ENCODE data around the gene HEXA.
A peak's percentile ranks its signal among the peaks of the same experiment; 100 is the strongest.
"Not testable (repeated sequence)": the region's sequence is repeated elsewhere in the genome, so short reads cannot be mapped to it uniquely, and the experiment has no call there.

Gene HEXA

DNA sequence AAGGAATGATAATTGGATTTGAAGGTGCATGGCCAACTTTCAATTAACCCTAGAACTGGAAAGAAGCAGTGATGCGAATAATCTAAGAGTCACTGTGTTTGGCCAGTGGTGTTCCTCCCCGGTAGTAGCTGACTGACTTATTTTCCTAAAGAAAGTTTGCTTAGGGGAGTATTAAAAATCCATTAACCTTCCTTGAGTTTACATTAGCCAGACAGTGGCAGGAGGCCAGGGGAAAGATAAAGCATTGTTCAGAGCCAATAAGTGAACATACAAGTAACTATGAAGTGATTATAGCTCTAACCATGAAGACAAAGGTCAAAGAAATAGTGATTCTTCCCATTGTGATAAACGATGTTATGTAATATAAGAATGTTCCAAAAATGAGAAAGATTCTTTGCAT lies 13.4 kb upstream of the HEXA start:
- DNase-seq (ENCODE audit: low read depth) = no peak
- H3K4me3 ChIP-seq (ENCODE audit: low read depth, low read length) = no peak overlapping the region
- TF ChIP-seq, protein P1, sequence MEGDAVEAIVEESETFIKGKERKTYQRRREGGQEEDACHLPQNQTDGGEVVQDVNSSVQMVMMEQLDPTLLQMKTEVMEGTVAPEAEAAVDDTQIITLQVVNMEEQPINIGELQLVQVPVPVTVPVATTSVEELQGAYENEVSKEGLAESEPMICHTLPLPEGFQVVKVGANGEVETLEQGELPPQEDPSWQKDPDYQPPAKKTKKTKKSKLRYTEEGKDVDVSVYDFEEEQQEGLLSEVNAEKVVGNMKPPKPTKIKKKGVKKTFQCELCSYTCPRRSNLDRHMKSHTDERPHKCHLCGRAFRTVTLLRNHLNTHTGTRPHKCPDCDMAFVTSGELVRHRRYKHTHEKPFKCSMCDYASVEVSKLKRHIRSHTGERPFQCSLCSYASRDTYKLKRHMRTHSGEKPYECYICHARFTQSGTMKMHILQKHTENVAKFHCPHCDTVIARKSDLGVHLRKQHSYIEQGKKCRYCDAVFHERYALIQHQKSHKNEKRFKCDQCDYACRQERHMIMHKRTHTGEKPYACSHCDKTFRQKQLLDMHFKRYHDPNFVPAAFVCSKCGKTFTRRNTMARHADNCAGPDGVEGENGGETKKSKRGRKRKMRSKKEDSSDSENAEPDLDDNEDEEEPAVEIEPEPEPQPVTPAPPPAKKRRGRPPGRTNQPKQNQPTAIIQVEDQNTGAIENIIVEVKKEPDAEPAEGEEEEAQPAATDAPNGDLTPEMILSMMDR (IDR thresholded peaks at IDR 0.05; ENCODE audit: low read depth, low read length, missing control alignments) = no peak

GRCh38 chr15:72387741-72388140 lies 11.9 kb upstream of the HEXA start:
- TF ChIP-seq, protein P1 (IDR thresholded peaks at IDR 0.05; ENCODE audit: low read depth, low read length, missing control alignments) = no peak
- no peak for DNase-seq (ENCODE audit: low read depth)
- H3K4me3 ChIP-seq (ENCODE audit: low read depth, low read length) = no peak overlapping the region

DNA sequence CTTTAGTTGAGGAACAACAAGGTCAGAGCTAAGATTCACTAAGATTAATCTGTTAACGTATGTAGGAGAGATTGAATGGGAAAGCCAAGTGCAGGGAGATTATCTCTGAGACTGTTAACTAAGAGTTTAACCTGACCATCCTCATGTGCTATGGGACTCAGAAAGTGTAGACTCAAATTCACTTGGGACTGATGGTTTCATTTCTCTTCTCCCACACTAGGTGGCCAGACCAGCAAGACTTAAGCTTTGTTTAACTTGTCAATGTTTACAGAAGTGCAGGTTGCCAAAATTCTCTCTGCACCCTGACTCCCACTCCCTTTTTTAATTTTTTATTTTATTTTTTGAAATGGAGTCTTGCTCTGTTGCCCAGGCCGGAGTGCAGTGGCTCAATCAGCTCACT lies 6.3 kb upstream of the HEXA start:
- TF ChIP-seq, protein P1 (IDR thresholded peaks at IDR 0.05; ENCODE audit: low read depth, low read length, missing control alignments) = peak; percentile 40
- H3K4me3 ChIP-seq (ENCODE audit: low read depth, low read length) = no peak overlapping the region
- no peak for DNase-seq (ENCODE audit: low read depth)

GRCh38 chr15:72380743-72381142 lies 4.9 kb upstream of the HEXA start:
- no peak for DNase-seq (ENCODE audit: low read depth)
- TF ChIP-seq, protein P1 (IDR thresholded peaks at IDR 0.05; ENCODE audit: low read depth, low read length, missing control alignments) = no peak
- no peak overlapping the region for H3K4me3 ChIP-seq (ENCODE audit: low read depth, low read length)

DNA sequence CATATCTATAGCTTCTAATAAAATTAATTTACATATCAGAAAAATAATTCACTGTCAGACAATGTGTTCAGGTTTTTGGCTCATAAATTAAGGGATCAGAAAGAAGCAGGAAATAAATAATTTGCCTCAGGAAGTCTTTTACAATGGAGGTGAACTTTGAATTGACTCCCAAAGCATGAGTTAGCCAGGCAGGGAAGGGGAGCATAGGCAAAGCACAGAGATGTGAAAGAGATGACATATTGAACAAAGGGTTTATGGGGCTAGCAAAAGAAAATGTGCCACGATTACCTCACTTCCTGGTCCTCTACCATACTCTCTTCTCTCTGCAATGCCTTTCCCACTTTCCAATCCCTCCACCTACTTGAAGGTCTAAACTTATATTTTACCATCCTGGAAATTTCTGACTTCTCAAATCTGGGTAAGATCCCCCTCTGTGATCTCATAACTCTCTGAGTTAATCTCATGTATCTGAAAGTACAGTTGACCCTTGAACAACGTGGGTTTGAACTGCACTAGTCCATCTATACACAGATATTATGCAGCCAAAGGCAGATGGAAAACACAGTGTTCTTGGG lies 4.1 kb upstream of the HEXA start:
- no peak for DNase-seq (ENCODE audit: low read depth)
- no peak overlapping the region for H3K4me3 ChIP-seq (ENCODE audit: low read depth, low read length)
- TF ChIP-seq, protein P1 (IDR thresholded peaks at IDR 0.05; ENCODE audit: low read depth, low read length, missing control alignments) = no peak

GRCh38 chr15:72379106-72379505 lies 3.3 kb upstream of the HEXA start:
- not testable (repeated sequence) for DNase-seq (ENCODE audit: low read depth); H3K4me3 ChIP-seq (ENCODE audit: low read depth, low read length)

- no peak overlapping the region for H3K4me3 ChIP-seq (ENCODE audit: low read depth, low read length)
- DNase-seq (ENCODE audit: low read depth) = no peak
- TF ChIP-seq, protein P1 (IDR thresholded peaks at IDR 0.05; ENCODE audit: low read depth, low read length, missing control alignments) = no peak
These were observed 1.5 kb upstream of the HEXA start for GRCh38 chr15:72377331-72377730.
